ENCODE data around the gene PRELP.

PRELP gene

GRCh38 chr1:203511930-203512329, 36.3 kb downstream of the PRELP start (continued):
- TF ChIP-seq, protein P1, sequence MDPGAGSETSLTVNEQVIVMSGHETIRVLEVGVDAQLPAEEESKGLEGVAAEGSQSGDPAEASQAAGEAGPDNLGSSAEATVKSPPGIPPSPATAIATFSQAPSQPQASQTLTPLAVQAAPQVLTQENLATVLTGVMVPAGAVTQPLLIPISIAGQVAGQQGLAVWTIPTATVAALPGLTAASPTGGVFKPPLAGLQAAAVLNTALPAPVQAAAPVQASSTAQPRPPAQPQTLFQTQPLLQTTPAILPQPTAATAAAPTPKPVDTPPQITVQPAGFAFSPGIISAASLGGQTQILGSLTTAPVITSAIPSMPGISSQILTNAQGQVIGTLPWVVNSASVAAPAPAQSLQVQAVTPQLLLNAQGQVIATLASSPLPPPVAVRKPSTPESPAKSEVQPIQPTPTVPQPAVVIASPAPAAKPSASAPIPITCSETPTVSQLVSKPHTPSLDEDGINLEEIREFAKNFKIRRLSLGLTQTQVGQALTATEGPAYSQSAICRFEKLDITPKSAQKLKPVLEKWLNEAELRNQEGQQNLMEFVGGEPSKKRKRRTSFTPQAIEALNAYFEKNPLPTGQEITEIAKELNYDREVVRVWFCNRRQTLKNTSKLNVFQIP (CRISPR knock-in tag; IDR thresholded peaks at IDR 0.05; ENCODE audit: borderline replicate concordance, low read depth), result no peak
- TF ChIP-seq ZNF70 (CRISPR knock-in tag; IDR thresholded peaks at IDR 0.05) (no peak), RARB (CRISPR knock-in tag; IDR thresholded peaks at IDR 0.05) (no peak), OSR1 (CRISPR knock-in tag; IDR thresholded peaks at IDR 0.05) (no peak), ISL1 (CRISPR knock-in tag; IDR thresholded peaks at IDR 0.05) (no peak)

GRCh38 chr1:203512517-203512847, 36.9 kb downstream of the PRELP start:
- no peak for ATAC-seq
- TF ChIP-seq PPARA (CRISPR knock-in tag; IDR thresholded peaks at IDR 0.05; ENCODE audit: borderline replicate concordance) (no peak), ZNF8 (CRISPR knock-in tag; IDR thresholded peaks at IDR 0.05) (no peak), ESRRG (CRISPR knock-in tag; IDR thresholded peaks at IDR 0.05) (no peak), ZFP30 (CRISPR knock-in tag; IDR thresholded peaks at IDR 0.05) (no peak), BACH2 (CRISPR knock-in tag; IDR thresholded peaks at IDR 0.05; ENCODE audit: borderline replicate concordance) (no peak), GLIS3 (CRISPR knock-in tag; IDR thresholded peaks at IDR 0.05) (no peak), TOX (CRISPR knock-in tag; IDR thresholded peaks at IDR 0.05; ENCODE audit: borderline replicate concordance) (no peak), ARNTL (CRISPR knock-in tag; IDR thresholded peaks at IDR 0.05; ENCODE audit: borderline replicate concordance, low read depth) (no peak)
- TF ChIP-seq, protein P2, sequence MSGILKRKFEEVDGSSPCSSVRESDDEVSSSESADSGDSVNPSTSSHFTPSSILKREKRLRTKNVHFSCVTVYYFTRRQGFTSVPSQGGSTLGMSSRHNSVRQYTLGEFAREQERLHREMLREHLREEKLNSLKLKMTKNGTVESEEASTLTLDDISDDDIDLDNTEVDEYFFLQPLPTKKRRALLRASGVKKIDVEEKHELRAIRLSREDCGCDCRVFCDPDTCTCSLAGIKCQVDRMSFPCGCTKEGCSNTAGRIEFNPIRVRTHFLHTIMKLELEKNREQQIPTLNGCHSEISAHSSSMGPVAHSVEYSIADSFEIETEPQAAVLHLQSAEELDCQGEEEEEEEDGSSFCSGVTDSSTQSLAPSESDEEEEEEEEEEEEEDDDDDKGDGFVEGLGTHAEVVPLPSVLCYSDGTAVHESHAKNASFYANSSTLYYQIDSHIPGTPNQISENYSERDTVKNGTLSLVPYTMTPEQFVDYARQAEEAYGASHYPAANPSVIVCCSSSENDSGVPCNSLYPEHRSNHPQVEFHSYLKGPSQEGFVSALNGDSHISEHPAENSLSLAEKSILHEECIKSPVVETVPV (CRISPR knock-in tag; IDR thresholded peaks at IDR 0.05), result no peak

GRCh38 chr1:203512848-203513584, 37.4 kb downstream of the PRELP start:
- peak; percentile 91 for ATAC-seq
- 0 out of 2 replicates have a peak, but pooled peaks have one; percentile 53 for TF ChIP-seq ZFP3 (CRISPR knock-in tag; IDR thresholded peaks at IDR 0.05)
- peak; percentile 88 for TF ChIP-seq TOX (CRISPR knock-in tag; IDR thresholded peaks at IDR 0.05; ENCODE audit: borderline replicate concordance)
- peak; percentile 84 for TF ChIP-seq ZC3H10 (CRISPR knock-in tag; IDR thresholded peaks at IDR 0.05)
- TF ChIP-seq RARB (CRISPR knock-in tag; IDR thresholded peaks at IDR 0.05), result peak; percentile 58; the same call in 1 of the 2 replicates
- TF ChIP-seq GLIS3 (CRISPR knock-in tag; IDR thresholded peaks at IDR 0.05), result no peak
- TF ChIP-seq, protein P1 (CRISPR knock-in tag; IDR thresholded peaks at IDR 0.05; ENCODE audit: borderline replicate concordance, low read depth), result peak; percentile 30; the same call in 1 of the 2 replicates
- TF ChIP-seq CSDC2 (CRISPR knock-in tag; IDR thresholded peaks at IDR 0.05), result 0 out of 2 replicates have a peak, but pooled peaks have one; percentile 36
- TF ChIP-seq ISL1 (CRISPR knock-in tag; IDR thresholded peaks at IDR 0.05), result no peak

DNA sequence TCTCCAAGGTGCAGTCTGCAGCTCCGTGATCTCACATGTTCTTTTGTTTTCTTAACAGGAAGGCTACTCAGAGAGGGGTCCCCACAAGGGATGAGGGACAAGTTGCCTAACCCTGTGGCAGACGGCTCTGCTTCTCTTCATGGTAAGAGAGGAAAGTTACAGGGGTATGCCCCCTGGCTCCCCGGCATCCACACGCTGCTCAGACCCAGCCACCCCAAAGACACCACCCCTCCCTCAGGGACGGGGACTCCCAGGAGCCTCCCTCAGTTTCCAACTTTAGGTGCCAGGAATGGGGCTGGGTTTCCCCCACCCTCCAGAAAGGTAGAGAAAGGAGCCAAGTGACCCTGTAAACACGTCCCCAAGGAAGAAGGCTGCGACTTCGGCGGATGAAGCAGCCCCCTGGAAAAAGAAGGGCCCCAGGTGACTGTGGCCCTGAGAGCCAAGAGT, 38.0 kb downstream of the PRELP start:
- no peak for ATAC-seq
- TF ChIP-seq PPARA (CRISPR knock-in tag; IDR thresholded peaks at IDR 0.05; ENCODE audit: borderline replicate concordance) (no peak), ZNF70 (CRISPR knock-in tag; IDR thresholded peaks at IDR 0.05) (no peak), TOX (CRISPR knock-in tag; IDR thresholded peaks at IDR 0.05; ENCODE audit: borderline replicate concordance) (no peak)

GRCh38 chr1:203516184-203516583, 40.6 kb downstream of the PRELP start:
- no peak for ATAC-seq
- TF ChIP-seq PATZ1 (CRISPR knock-in tag; IDR thresholded peaks at IDR 0.05; ENCODE audit: borderline replicate concordance) (no peak), ZFP30 (CRISPR knock-in tag; IDR thresholded peaks at IDR 0.05) (no peak), SNAI2 (CRISPR knock-in tag; IDR thresholded peaks at IDR 0.05) (no peak), OSR1 (CRISPR knock-in tag; IDR thresholded peaks at IDR 0.05) (no peak), ESRRG (CRISPR knock-in tag; IDR thresholded peaks at IDR 0.05) (no peak), TOX (CRISPR knock-in tag; IDR thresholded peaks at IDR 0.05; ENCODE audit: borderline replicate concordance) (no peak), BACH2 (CRISPR knock-in tag; IDR thresholded peaks at IDR 0.05; ENCODE audit: borderline replicate concordance) (no peak), ZFP3 (CRISPR knock-in tag; IDR thresholded peaks at IDR 0.05) (no peak), CSDC2 (CRISPR knock-in tag; IDR thresholded peaks at IDR 0.05) (no peak), ISL1 (CRISPR knock-in tag; IDR thresholded peaks at IDR 0.05) (no peak)

Data from SK-N-SH treated with all-trans-retinoic acid at 6 μM for 48 hours (cell line).